Measurements from ENCODE around the gene PKN1. TPM values are rescaled to one million over a fixed set of nuclear protein-coding genes. Genes with fewer than 3 reads are reported as not detected.

PKN1 gene
- total and polyA plus RNA-seq, 2 of the 13 experiments (the other 11 are each of a cell fraction or from before 2014, with no cell fraction given): 45.7 to 54.5 TPM

DNA sequence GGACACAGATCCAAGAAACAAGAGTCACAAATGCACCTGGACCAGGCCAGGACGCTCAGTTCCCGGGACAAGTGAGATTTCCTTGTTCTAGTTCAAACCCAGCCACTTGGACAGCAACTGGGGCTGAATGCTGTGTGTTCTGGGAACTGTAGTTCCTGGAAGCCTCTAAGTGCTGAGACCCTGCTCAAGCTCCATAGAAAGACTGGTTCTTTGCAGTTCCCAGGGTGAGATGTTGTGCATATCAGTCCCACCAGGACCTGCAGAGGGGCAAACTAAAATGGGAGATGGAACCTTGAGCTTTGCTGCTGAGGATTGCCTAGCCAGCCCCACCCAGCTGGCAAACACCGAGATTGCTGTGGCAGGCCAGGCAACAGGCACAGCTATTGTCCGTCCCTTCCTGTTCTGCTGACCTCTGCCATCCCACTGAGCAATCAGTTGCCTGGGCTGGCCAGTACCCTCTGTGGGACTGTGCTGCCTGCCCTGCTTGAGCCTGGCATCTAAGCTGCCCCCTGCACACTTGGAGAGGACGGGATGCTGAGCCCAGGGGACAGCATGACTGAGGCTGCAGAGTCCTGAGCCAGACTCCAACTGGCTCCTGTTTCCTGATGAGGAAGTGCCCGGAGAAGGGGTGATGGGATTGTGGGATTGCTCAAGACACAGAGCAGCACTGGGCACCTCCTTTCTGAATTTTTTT, 64.3 kb downstream of the PKN1 start:
- peaks cover 41% of the 10 kb centered on the region for H3K4me1 ChIP-seq (ENCODE audit: insufficient read depth, low read length)
- peak overlapping the region; percentile 45 for H3K27ac ChIP-seq (ENCODE audit: extremely low read length, insufficient read depth, low read length)
- peak overlapping the region; percentile 32 to 72 (median 49) for H3K4me3 ChIP-seq (replicated peaks in 1 of 3; ENCODE audit: insufficient read depth in 1 of 3, low read depth in 2 of 3, low read length in 3 of 3)
- BruUV-seq (replicated peaks): no TSS peak
- DNase-seq (ENCODE audit: low spot score): peak; percentile 74
- no peaks in the 10 kb centered on the region for H3K9me3 ChIP-seq (ENCODE audit: low read length)
- ChIA-PET CTCF (ENCODE audit: low intra/inter-chr PET ratio, low total read pairs) (no interaction called here), POLR2A (interaction anchor here (0.6 to 8.5 kb wide), 6 partner anchors 8 to 709 kb away, joined by 3 to 123 read pairs (median 4); partner anchors contain the start of gene DNAJB1)
- no peaks in the 10 kb centered on the region for H4K20me1 ChIP-seq (ENCODE audit: insufficient read depth, low read length)
- in situ Hi-C loops (cut with HindIII; ENCODE audit: extremely low pct_ligation_motif_present, low pct_unique_long_range_greater_than_20kb) (no loop called here), intact Hi-C loops (cut with micrococcal nuclease; ENCODE audit: unreplicated experiment) (no loop called here)
- no peaks in the 10 kb centered on the region for H3K27me3 ChIP-seq (ENCODE audit: control insufficient read depth in 1 of 2, insufficient read depth in 2 of 2, low read length in 2 of 2)
- peak; percentile 64 for ATAC-seq
- peak overlapping the region; percentile 58 for H3K9ac ChIP-seq (ENCODE audit: insufficient read depth, low read depth, low read length)
- H3K36me3 ChIP-seq (replicated peaks in 1 of 2; ENCODE audit: control insufficient read depth in 1 of 2, insufficient read depth in 2 of 2, low read length in 2 of 2): no peaks in the 10 kb centered on the region
- H2AFZ ChIP-seq (ENCODE audit: low read length): peak overlapping the region; percentile 38
- WGBS (ENCODE audit: low lambda C conversion rate): 3% methylated on average over 3 of the region's 6 CpGs
- peak overlapping the region; percentile 95 for H3K4me2 ChIP-seq (ENCODE audit: low read depth, low read length)
- peaks cover 13% of the 10 kb centered on the region for H3K79me2 ChIP-seq (ENCODE audit: insufficient read depth, low read length)
- FAIRE-seq: peak; percentile 84
- TF ChIP-seq, protein P1, sequence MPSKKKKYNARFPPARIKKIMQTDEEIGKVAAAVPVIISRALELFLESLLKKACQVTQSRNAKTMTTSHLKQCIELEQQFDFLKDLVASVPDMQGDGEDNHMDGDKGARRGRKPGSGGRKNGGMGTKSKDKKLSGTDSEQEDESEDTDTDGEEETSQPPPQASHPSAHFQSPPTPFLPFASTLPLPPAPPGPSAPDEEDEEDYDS (CRISPR knock-in tag; IDR thresholded peaks at IDR 0.05): 0 out of 2 replicates have a peak, but pooled peaks have one; percentile 21
- TF ChIP-seq HNF4A (CRISPR knock-in tag; IDR thresholded peaks at IDR 0.05) (peak; percentile 55; the same call in 1 of the 2 replicates), ZNF768 (CRISPR knock-in tag; IDR thresholded peaks at IDR 0.05) (peak; percentile 67; the same call in 1 of the 2 replicates), POGZ (CRISPR knock-in tag; IDR thresholded peaks at IDR 0.05) (0 out of 2 replicates have a peak, but pooled peaks have one; percentile 31), U2AF2 (IDR thresholded peaks at IDR 0.05; ENCODE audit: low read depth, low read length) (no peak), PAF1 (CRISPR knock-in tag; IDR thresholded peaks at IDR 0.05) (no peak)
- TF ChIP-seq, protein P2, sequence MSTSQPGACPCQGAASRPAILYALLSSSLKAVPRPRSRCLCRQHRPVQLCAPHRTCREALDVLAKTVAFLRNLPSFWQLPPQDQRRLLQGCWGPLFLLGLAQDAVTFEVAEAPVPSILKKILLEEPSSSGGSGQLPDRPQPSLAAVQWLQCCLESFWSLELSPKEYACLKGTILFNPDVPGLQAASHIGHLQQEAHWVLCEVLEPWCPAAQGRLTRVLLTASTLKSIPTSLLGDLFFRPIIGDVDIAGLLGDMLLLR (CRISPR knock-in tag; IDR thresholded peaks at IDR 0.05): no peak
- TF ChIP-seq, protein P3, sequence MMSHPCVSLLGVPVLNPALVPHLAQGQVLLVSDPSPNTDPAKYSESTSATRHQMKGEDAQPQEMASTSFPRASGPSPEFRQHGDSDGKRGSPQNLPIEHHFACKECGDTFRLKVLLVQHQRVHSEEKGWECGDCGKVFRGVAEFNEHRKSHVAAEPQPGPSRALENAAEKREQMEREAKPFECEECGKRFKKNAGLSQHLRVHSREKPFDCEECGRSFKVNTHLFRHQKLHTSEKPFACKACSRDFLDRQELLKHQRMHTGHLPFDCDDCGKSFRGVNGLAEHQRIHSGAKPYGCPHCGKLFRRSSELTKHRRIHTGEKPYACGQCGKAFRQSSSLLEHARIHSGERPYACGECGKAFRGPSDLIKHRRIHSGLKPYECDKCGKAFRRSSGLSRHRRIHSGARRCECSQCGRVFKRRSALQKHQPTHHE (CRISPR knock-in tag; IDR thresholded peaks at IDR 0.05; ENCODE audit: borderline replicate concordance): no peak
- TF ChIP-seq, protein P4, sequence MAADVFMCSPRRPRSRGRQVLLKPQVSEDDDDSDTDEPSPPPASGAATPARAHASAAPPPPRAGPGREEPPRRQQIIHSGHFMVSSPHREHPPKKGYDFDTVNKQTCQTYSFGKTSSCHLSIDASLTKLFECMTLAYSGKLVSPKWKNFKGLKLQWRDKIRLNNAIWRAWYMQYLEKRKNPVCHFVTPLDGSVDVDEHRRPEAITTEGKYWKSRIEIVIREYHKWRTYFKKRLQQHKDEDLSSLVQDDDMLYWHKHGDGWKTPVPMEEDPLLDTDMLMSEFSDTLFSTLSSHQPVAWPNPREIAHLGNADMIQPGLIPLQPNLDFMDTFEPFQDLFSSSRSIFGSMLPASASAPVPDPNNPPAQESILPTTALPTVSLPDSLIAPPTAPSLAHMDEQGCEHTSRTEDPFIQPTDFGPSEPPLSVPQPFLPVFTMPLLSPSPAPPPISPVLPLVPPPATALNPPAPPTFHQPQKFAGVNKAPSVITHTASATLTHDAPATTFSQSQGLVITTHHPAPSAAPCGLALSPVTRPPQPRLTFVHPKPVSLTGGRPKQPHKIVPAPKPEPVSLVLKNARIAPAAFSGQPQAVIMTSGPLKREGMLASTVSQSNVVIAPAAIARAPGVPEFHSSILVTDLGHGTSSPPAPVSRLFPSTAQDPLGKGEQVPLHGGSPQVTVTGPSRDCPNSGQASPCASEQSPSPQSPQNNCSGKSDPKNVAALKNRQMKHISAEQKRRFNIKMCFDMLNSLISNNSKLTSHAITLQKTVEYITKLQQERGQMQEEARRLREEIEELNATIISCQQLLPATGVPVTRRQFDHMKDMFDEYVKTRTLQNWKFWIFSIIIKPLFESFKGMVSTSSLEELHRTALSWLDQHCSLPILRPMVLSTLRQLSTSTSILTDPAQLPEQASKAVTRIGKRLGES (CRISPR knock-in tag; IDR thresholded peaks at IDR 0.05; ENCODE audit: borderline replicate concordance): no peak
- TF ChIP-seq, protein P5, sequence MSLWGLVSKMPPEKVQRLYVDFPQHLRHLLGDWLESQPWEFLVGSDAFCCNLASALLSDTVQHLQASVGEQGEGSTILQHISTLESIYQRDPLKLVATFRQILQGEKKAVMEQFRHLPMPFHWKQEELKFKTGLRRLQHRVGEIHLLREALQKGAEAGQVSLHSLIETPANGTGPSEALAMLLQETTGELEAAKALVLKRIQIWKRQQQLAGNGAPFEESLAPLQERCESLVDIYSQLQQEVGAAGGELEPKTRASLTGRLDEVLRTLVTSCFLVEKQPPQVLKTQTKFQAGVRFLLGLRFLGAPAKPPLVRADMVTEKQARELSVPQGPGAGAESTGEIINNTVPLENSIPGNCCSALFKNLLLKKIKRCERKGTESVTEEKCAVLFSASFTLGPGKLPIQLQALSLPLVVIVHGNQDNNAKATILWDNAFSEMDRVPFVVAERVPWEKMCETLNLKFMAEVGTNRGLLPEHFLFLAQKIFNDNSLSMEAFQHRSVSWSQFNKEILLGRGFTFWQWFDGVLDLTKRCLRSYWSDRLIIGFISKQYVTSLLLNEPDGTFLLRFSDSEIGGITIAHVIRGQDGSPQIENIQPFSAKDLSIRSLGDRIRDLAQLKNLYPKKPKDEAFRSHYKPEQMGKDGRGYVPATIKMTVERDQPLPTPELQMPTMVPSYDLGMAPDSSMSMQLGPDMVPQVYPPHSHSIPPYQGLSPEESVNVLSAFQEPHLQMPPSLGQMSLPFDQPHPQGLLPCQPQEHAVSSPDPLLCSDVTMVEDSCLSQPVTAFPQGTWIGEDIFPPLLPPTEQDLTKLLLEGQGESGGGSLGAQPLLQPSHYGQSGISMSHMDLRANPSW (CRISPR knock-in tag; IDR thresholded peaks at IDR 0.05; ENCODE audit: borderline replicate concordance): no peak
- TF ChIP-seq, protein P6, sequence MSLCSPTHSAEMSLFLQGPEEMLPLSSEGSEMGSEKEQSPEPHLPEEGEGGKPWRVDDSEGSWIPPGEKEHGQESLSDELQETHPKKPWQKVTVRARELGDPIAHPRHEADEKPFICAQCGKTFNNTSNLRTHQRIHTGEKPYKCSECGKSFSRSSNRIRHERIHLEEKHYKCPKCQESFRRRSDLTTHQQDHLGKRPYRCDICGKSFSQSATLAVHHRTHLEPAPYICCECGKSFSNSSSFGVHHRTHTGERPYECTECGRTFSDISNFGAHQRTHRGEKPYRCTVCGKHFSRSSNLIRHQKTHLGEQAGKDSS (CRISPR knock-in tag; IDR thresholded peaks at IDR 0.05; ENCODE audit: borderline replicate concordance, low read depth): no peak
- TF ChIP-seq, protein P7, sequence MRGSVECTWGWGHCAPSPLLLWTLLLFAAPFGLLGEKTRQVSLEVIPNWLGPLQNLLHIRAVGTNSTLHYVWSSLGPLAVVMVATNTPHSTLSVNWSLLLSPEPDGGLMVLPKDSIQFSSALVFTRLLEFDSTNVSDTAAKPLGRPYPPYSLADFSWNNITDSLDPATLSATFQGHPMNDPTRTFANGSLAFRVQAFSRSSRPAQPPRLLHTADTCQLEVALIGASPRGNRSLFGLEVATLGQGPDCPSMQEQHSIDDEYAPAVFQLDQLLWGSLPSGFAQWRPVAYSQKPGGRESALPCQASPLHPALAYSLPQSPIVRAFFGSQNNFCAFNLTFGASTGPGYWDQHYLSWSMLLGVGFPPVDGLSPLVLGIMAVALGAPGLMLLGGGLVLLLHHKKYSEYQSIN (CRISPR knock-in tag; IDR thresholded peaks at IDR 0.05; ENCODE audit: borderline replicate concordance): no peak

All from HepG2 (cell line).